Measurements from ENCODE around the gene HMCN2.

HMCN2 gene

DNA sequence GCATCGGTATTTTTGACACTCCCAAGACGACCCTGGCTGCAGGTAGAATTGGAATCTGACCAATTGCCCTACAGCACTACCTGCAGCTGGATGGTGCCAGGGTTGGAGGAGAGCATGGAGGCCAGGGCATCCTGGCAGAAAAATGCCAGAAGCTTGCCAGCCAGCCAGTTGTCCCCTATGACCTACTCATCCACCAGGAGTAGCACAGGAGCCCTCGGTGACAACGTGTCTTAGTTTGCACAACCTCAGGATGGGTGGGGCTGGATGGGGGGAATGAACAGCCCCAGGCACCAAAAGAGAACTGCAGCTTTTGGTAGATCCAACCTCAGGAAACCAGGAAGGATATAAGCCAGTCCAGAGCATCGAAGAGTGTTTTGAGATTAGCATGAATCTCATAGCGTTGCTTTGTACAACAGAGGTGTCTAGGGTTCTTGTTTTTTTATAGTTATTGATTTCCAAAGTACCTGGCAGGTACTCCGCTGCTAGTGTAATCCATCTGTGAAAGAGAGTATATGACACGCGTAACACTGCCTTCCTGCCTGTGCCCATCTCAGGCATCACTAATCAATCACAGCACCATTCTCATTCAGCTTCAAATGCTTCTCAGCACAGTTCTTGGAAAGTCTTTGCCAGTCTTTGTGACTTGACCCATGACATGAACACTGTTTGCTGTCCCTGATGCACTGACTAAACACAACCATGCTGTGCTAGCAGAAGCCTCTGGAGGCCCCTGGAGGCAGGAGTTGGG is 142.5 kb downstream of the HMCN2 start:
- TF ChIP-seq, protein P1, sequence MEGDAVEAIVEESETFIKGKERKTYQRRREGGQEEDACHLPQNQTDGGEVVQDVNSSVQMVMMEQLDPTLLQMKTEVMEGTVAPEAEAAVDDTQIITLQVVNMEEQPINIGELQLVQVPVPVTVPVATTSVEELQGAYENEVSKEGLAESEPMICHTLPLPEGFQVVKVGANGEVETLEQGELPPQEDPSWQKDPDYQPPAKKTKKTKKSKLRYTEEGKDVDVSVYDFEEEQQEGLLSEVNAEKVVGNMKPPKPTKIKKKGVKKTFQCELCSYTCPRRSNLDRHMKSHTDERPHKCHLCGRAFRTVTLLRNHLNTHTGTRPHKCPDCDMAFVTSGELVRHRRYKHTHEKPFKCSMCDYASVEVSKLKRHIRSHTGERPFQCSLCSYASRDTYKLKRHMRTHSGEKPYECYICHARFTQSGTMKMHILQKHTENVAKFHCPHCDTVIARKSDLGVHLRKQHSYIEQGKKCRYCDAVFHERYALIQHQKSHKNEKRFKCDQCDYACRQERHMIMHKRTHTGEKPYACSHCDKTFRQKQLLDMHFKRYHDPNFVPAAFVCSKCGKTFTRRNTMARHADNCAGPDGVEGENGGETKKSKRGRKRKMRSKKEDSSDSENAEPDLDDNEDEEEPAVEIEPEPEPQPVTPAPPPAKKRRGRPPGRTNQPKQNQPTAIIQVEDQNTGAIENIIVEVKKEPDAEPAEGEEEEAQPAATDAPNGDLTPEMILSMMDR (IDR thresholded peaks at IDR 0.05; ENCODE audit: control insufficient read depth, insufficient read depth, low read depth, low read length, missing control alignments): no peak
- DNase-seq (ENCODE audit: low read depth): no peak
- H3K4me3 ChIP-seq (ENCODE audit: control insufficient read depth, low read depth, low read length): no peak overlapping the region

DNA sequence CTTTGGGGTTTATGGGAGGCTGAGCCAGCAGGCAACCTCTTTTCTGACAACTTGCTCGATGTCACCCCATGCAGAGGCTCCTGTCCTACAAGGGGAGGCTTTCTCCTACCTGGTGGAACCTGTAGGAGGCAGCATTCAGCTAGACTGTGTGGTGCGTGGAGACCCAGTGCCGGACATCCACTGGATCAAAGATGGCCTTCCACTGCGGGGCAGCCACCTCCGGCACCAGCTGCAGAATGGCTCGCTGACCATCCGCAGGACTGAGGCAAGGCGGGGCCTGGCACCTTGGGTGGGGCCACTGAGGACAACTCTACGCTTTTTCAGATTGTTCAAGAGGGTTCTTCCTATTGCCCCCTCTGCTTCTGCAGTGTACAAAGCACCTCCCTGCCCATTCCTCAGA is 143.1 kb downstream of the HMCN2 start:
- no peak for DNase-seq (ENCODE audit: low read depth)
- no peak overlapping the region for H3K4me3 ChIP-seq (ENCODE audit: control insufficient read depth, low read depth, low read length)
- TF ChIP-seq, protein P1 (IDR thresholded peaks at IDR 0.05; ENCODE audit: control insufficient read depth, insufficient read depth, low read depth, low read length, missing control alignments): no peak

DNA sequence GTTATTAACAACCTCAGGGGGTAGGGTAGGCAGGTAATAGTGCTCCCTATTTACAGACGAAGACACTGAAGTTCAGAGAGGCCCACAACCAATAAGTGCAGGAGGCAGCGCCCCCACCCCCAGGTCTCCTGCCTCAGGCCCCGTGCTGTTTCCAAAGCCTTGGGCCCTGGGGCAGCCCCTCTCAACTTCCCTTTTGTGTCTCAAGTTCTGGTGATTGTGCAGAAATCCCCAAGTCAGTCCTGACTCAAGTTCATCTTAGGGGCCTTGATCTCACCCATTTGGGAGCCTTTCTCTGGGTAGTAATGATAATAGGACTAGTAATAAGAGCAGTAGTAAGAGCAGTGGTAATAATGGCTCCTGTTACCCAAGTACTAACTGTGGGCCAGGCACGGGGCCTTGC is 143.7 kb downstream of the HMCN2 start:
- no peak for DNase-seq (ENCODE audit: low read depth)

DNA sequence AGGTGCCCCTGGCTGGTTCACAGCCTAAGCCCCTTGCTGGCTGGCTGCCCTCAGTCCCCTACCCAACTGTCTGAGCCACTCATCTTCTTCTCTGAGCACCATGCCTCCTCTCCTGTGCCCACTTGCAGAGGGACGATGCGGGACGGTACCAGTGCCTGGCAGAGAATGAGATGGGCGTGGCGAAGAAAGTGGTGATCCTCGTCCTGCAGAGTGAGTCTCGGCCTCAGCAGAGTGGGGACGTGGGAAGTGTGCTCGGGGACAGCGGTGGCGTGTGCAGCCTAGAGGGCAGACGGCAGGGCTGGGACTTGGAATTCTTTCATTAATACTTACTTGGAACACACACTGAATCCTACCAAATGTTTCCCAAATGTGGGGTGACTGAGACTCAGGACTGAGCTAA is 144.9 kb downstream of the HMCN2 start:
- no peak for DNase-seq (ENCODE audit: low read depth)
- H3K4me3 ChIP-seq (ENCODE audit: control insufficient read depth, low read depth, low read length): no peak overlapping the region
- TF ChIP-seq, protein P1 (IDR thresholded peaks at IDR 0.05; ENCODE audit: control insufficient read depth, insufficient read depth, low read depth, low read length, missing control alignments): no peak

More for the DNA sequence above, 143.7 kb downstream of the HMCN2 start:
- no peak overlapping the region for H3K4me3 ChIP-seq (ENCODE audit: control insufficient read depth, low read depth, low read length)
- TF ChIP-seq, protein P1 (IDR thresholded peaks at IDR 0.05; ENCODE audit: control insufficient read depth, insufficient read depth, low read depth, low read length, missing control alignments): no peak

DNA sequence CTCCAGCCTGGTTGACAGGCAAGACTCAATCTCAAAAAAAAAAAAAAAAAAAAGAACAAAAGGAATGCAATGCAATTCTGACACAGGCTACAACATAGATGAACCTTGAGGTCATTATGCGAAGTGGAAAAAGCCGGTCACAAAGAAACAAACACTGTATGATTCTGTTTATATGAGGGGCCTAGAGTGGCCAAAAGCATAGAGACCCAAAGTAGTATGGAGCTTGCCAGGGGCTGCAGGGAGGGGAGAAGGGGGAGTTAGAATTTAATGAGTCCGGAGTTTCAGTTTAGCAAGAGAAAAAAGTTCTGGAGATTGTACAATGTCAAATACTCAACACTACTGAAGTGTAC is 146.0 kb downstream of the HMCN2 start:
- no peak for DNase-seq (ENCODE audit: low read depth)
- no peak overlapping the region for H3K4me3 ChIP-seq (ENCODE audit: control insufficient read depth, low read depth, low read length)
- TF ChIP-seq, protein P1 (IDR thresholded peaks at IDR 0.05; ENCODE audit: control insufficient read depth, insufficient read depth, low read depth, low read length, missing control alignments): no peak

DNA sequence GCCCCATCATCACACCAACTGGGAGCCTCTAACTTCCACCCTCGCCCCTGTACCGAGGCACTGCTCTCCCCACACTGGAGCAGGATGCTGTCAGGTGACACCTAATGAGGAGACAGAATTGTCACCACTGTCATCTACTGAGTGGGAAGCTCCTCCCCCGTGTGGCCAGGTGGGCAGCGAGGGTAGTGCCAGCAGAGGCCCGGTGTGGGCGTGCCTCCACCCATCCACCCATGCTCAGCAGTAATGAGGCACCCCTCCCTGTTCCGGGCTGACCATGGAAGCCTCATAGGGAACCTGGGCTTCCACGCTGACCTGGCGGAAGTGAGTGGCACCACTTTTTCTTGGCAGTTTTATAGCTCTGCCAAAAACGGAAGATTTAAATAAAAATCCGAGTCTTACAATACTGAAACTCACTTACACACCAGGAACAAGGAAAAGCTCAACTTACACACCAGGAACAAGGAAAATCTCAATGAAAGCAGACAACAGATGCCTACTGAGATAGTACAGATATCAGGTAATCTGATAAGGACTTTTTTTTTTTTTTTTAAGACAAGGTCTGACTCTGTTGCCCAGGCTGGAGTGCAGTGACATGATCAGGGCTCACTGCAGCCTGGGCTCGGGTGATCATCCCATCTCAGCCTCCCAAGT is 148.6 kb downstream of the HMCN2 start:
- DNase-seq (ENCODE audit: low read depth): no peak
- TF ChIP-seq, protein P1 (IDR thresholded peaks at IDR 0.05; ENCODE audit: control insufficient read depth, insufficient read depth, low read depth, low read length, missing control alignments): no peak
- no peak overlapping the region for H3K4me3 ChIP-seq (ENCODE audit: control insufficient read depth, low read depth, low read length)
